HG03097 (cell line): Measurements from ENCODE around the gene SHISA4.
"Not testable (repeated sequence)": the region's sequence is repeated elsewhere in the genome, so short reads cannot be mapped to it uniquely, and the experiment has no call there.

ENCODE experiments used
- ATAC-seq: cut with Tn5 transposase; IDR thresholded peaks from one replicate; pipeline ENCODE4 v1.9.1; 2021; ENCODE audit not compliant: unreplicated experiment, low FRiP score

Gene SHISA4, protein sequence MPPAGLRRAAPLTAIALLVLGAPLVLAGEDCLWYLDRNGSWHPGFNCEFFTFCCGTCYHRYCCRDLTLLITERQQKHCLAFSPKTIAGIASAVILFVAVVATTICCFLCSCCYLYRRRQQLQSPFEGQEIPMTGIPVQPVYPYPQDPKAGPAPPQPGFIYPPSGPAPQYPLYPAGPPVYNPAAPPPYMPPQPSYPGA

GRCh38 chr1:201888282-201889089 is at the start of gene SHISA4:
Gene SHISA4 (plus strand): TSS chr1:201888898. CDS start chr1:201888995, 97 bp downstream.
- no peak for ATAC-seq

DNA sequence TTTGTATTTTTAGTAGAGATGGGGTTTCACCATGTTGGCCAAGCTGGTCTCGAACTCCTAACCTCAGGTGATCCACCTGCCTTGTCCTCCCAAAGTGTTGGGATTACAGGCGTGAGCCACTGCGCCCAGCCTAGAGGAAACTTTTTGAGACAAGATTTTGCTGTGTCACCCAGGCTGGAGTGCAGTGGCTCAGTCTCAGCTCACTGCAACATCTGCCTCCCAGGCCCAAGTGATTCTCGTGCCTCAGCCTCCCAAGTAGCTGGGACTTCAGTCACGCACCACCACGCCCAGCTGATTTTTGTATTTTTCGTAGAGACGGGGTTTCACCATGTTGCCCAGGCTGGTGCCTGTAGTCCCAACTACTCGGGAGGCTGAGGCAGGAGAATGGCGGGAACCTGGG is 49.6 kb upstream of the SHISA4 start:
- ATAC-seq = not testable (repeated sequence)

DNA sequence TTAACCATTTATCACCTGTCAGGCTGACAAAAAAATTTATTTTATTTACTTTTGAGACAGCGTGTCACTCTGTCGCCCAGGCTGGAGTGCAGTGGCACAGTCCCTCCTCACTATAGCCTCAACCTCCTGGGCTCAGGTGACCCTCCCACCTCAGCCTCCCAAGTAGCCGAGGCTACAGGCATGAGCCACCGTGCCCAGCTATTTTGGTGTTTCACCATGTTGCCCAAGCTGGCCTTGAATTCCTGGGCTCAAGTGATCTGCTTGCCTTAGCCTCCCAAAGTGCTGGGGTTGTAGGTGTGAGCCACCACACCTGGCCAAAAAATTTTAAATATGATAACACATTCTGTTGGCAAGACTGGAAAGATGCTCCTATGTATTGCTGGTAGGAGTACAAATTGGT is 48.6 kb upstream of the SHISA4 start:
- no peak for ATAC-seq

- no peak for ATAC-seq
Measured at GRCh38 chr1:201840490-201840889, 48.2 kb upstream of the SHISA4 start.

DNA sequence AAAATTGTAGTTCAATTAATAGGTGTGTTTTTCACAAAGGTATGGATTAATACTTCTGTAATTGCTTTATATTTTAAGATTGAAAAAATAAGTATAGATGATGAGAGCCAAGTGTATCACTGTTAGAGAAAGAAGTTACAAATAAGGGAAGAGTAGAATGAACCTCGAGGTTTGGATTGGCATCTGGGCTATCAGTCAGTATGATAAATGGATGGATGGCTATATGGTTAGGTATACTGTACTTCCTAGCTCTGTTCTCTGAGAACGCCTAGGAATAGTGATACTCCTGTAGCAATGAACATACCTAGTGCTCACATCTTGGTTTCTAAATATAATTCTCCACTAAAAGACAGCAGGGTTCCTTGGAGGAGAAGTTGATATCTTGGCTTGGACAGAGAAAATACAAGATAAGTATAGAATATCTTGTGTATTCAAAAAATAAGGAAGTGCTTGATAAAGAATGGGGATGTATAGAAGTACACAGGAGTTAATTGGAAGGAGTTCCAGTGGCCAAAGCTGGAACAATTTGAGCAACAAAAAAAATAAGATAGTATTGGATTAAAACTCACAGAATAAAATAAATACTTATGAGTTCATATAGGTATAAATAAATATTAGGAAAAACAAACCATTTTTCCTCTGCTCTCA is 47.3 kb upstream of the SHISA4 start:
- ATAC-seq = no peak

DNA sequence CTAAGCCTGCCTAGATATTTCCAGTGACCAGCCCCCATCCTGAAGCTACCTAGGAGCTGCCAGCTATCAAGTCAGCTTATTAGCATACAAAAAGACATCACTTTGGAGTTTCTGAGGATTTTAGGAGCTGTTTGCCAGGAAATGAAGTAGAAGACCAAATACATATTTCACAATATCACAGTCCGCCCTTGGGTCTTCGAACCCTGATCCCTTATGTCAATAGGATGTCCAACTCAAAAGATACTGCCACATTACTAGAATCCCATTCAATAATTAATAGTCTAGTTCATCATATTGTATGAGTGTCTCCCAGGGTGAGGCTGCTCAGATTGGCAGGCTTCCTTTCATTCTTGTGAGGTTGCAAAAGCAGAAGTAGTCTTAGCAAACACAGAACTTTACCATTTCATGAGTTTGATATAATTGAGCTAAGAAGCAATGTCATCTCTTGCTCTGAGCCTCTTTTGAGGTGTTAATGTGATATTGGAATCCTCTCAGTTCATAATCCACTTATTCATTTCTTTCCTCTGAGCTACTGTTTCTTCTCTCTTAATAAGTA is 46.1 kb upstream of the SHISA4 start:
- ATAC-seq = no peak

GRCh38 chr1:201845331-201846083 is 43.2 kb upstream of the SHISA4 start:
- no peak for ATAC-seq

GRCh38 chr1:201847150-201847549 is 41.5 kb upstream of the SHISA4 start:
- ATAC-seq = no peak

DNA sequence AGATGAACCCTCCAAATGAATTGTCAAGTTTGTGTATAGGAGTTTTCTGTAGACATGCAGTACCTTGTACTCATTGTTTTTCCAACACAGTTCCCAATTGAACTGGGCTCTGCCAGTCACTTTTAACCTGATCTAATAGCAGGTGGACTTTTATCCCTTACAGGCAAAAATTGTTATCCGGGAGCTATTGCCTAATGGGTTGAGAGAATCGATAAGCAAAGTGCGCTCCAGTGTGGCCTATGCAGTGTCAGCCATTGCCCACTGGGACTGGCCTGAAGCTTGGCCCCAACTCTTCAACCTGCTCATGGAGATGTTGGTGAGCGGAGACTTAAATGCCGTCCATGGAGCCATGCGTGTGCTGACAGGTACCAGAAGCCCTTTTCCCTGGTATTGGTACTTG is 40.5 kb upstream of the SHISA4 start:
- no peak for ATAC-seq

GRCh38 chr1:201849372-201850052 is 39.2 kb upstream of the SHISA4 start:
- no peak for ATAC-seq

- ATAC-seq = no peak
Measured at GRCh38 chr1:201850053-201850397, 38.7 kb upstream of the SHISA4 start.

GRCh38 chr1:201851949-201852348 is 36.7 kb upstream of the SHISA4 start:
- ATAC-seq = no peak

- not testable (repeated sequence) for ATAC-seq
Measured at GRCh38 chr1:201856722-201857121, 32.0 kb upstream of the SHISA4 start.

DNA sequence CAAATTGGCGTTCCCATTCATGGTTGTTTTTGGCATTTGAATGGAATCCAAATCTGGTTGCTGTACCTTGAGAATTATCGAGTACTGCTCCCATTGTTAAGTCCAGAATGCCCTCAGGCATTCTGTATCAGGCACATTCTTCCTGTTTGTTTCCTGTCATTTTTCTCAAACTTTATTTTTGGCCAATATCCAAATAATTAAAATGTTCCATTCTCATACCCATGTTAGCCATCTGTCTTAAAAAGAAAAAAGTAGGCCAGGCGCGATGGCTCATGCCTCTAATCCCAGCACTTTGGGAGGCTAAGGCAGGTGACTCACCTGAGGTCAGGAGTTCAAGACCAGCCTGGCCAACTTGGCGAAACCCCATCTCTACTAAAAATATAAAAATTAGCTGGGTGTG is 29.3 kb upstream of the SHISA4 start:
- no peak for ATAC-seq

DNA sequence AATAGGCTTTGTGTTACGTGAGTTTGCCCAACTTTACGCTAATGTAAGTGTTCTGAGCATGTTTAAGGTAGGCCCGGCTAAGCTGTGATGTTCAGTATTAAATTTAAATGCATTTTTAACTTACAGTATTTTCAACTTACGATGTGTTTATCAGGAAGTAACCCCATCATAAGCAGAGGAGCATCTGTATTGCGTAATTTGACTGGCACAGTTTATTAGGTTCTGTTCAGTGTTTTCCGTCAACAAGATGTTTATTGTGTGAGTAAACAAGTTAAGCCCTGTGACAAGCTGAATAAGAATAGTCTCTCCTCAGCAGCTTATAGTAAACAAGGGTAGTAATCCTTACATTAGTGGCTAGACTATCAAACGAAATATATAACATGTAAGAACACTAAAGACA is 27.2 kb upstream of the SHISA4 start:
- no peak for ATAC-seq

- no peak for ATAC-seq
Measured at GRCh38 chr1:201870397-201870796, 18.3 kb upstream of the SHISA4 start.

GRCh38 chr1:201874672-201875071 is 14.0 kb upstream of the SHISA4 start:
- no peak for ATAC-seq

DNA sequence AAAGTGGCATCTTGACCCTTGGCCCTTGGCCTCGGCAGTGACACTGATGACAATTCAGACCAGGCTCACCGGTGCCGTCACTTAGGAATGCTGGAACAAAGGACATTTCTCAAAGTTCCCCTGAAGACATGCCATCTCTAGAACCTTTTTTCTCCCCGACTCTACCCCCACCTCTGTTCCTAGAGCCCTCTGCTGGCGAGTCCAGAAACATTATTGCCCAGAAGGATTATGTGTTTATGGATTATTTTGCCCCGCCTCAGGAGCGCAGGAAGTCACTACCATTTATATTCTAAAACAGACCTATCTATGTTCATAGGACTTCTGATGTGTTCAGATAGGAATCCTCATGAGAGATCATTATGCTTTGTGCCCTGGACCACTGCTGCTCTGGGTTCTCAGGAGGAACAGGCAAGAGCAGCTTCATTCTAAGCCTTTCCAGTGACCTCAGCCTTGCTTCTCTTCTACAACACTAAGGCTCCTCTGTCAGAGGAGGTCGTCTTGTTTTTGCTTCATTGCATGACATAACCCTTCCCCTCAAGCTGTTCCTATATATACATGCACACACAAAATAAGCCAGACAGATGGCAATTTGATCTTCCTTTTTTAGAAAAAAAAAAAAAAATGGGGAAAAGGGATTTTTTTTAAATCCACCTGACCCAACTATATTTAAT is 12.4 kb upstream of the SHISA4 start:
- no peak for ATAC-seq

GRCh38 chr1:201877877-201878401 is 10.8 kb upstream of the SHISA4 start:
- ATAC-seq = no peak
